DOHH2 (cell line): ENCODE measurements around the gene ABI2.
"Not testable (repeated sequence)": the region's sequence is repeated elsewhere in the genome, so short reads cannot be mapped to it uniquely, and the experiment has no call there.

ENCODE experiments used
- H3F3A ChIP-seq: fragments of 200-600 bp; sonication (generic), shearing (Covaris generic); 2 replicates; pipeline ENCODE4 v1.6.0; 2016; ENCODE audit warnings: antibody characterized with exemption, mild to moderate bottlenecking; ENCODE audit not compliant: control insufficient read depth, insufficient read depth
- H3K27ac ChIP-seq: fragments of 200-600 bp; sonication (generic); 2 replicates; pipeline ENCODE4 v1.5.1; 2014; ENCODE audit warnings: low read depth, mild to moderate bottlenecking, low read length, moderate library complexity
- H3K27me3 ChIP-seq: fragments of 200-600 bp; sonication (generic); 2 replicates; pipeline ENCODE4 v1.6.1; 2014; ENCODE audit warnings: mild to moderate bottlenecking, low read length, mixed read lengths; ENCODE audit not compliant: control insufficient read depth
- H3K36me3 ChIP-seq: fragments of 200-600 bp; sonication (generic); 2 replicates; pipeline ENCODE4 v1.6.1; 2014; ENCODE audit warnings: mild to moderate bottlenecking, low read length, moderate library complexity, mixed read lengths; ENCODE audit not compliant: control insufficient read depth
- H3K4me1 ChIP-seq: fragments of 200-600 bp; sonication (generic); 2 replicates; pipeline ENCODE4 v1.6.1; 2014; ENCODE audit warnings: mild to moderate bottlenecking, low read length, mixed read lengths; ENCODE audit not compliant: control insufficient read depth
- H3K4me2 ChIP-seq: fragments of 200-600 bp; sonication (generic); 2 replicates; pipeline ENCODE4 v1.6.0; 2014; ENCODE audit warnings: mild to moderate bottlenecking, low read length, moderate library complexity
- H3K4me3 ChIP-seq: fragments of 200-600 bp; sonication (generic); 2 replicates; pipeline ENCODE4 v1.5.1; 2014; ENCODE audit warnings: mild to moderate bottlenecking, low read length, mixed read lengths
- H3K79me2 ChIP-seq: fragments of 200-600 bp; sonication (generic); 2 replicates; pipeline ENCODE4 v1.6.1; 2014; ENCODE audit warnings: mild to moderate bottlenecking, low read length, mixed read lengths; ENCODE audit not compliant: control insufficient read depth
- H3K9me2 ChIP-seq: fragments of 200-600 bp; sonication (generic); replicated peaks from 2 replicates; pipeline ENCODE4 v1.6.1; 2014; ENCODE audit warnings: mild to moderate bottlenecking, low read length, mixed read lengths; ENCODE audit not compliant: control insufficient read depth
- H3K9me3 ChIP-seq: fragments of 200-600 bp; sonication (generic); 2 replicates; pipeline ENCODE4 v1.6.1; 2014; ENCODE audit warnings: antibody characterized with exemption, low read length, mixed read lengths; ENCODE audit not compliant: control insufficient read depth, insufficient read depth
- H4K20me1 ChIP-seq: fragments of 200-600 bp; sonication (generic); 2 replicates; pipeline ENCODE4 v1.6.0; 2014; ENCODE audit warnings: low read depth, mild to moderate bottlenecking, antibody characterized with exemption, low read length, moderate library complexity; ENCODE audit not compliant: control insufficient read depth, insufficient read depth
- CTCF ChIP-seq: fragments of 200-600 bp; sonication (generic); IDR thresholded peaks from one replicate; pipeline ENCODE4 v1.5.1; 2014; ENCODE audit warnings: antibody characterized with exemption, mild to moderate bottlenecking, low read depth, low read length; ENCODE audit not compliant: poor library complexity, severe bottlenecking
- EZH2phosphoT487 ChIP-seq: fragments of 200-600 bp; sonication (generic); IDR thresholded peaks from 2 replicates; pipeline ENCODE4 v1.6.1; 2017; ENCODE audit warnings: borderline replicate concordance, mild to moderate bottlenecking, antibody characterized with exemption, low read length, moderate library complexity, mixed read lengths

The ABI2 gene

GRCh38 chr2:203376173-203376572 lies 48.0 kb downstream of the ABI2 start:
- peaks cover 3% of the 10 kb centered on the region; the same call in 1 of the 2 replicates for H3K36me3 ChIP-seq
- no peak overlapping the region for H3K4me2 ChIP-seq
- no peaks in the 10 kb centered on the region for H3K79me2 ChIP-seq
- no peak overlapping the region for H3K4me3 ChIP-seq
- no peaks in the 10 kb centered on the region for H3K4me1 ChIP-seq
- H4K20me1 ChIP-seq, result no peaks in the 10 kb centered on the region
- H3K9me2 ChIP-seq, result no peaks in the 10 kb centered on the region
- no peaks in the 10 kb centered on the region for H3F3A ChIP-seq
- no peak overlapping the region for H3K27ac ChIP-seq
- TF ChIP-seq CTCF (peak; percentile 23), EZH2phosphoT487 (no peak)
- no peaks in the 10 kb centered on the region for H3K9me3 ChIP-seq
- no peaks in the 10 kb centered on the region for H3K27me3 ChIP-seq

GRCh38 chr2:203379156-203379555 lies 51.0 kb downstream of the ABI2 start:
- no peak for TF ChIP-seq EZH2phosphoT487
- no peak for TF ChIP-seq CTCF
- no peaks in the 10 kb centered on the region for H3K9me3 ChIP-seq

GRCh38 chr2:203383038-203383437 lies 54.8 kb downstream of the ABI2 start:
- Histone ChIP-seq H3K79me2 (no peaks in the 10 kb centered on the region), H4K20me1 (no peaks in the 10 kb centered on the region), H3K27me3 (no peaks in the 10 kb centered on the region), H3F3A (no peaks in the 10 kb centered on the region), H3K4me2 (no peak overlapping the region), H3K9me2 (no peaks in the 10 kb centered on the region), H3K4me1 (no peaks in the 10 kb centered on the region), H3K27ac (no peak overlapping the region), H3K36me3 (peaks cover 3% of the 10 kb centered on the region; the same call in 1 of the 2 replicates), H3K4me3 (no peak overlapping the region), H3K9me3 (no peaks in the 10 kb centered on the region)
- no peak for TF ChIP-seq CTCF
- no peak for TF ChIP-seq EZH2phosphoT487

More at GRCh38 chr2:203379156-203379555, 51.0 kb downstream of the ABI2 start:
- Histone ChIP-seq H3K9me2 (no peaks in the 10 kb centered on the region), H3F3A (no peaks in the 10 kb centered on the region), H3K36me3 (peaks cover 5% of the 10 kb centered on the region; the same call in 1 of the 2 replicates), H3K27ac (no peak overlapping the region), H3K79me2 (no peaks in the 10 kb centered on the region), H3K4me3 (no peak overlapping the region), H4K20me1 (no peaks in the 10 kb centered on the region), H3K4me1 (no peaks in the 10 kb centered on the region), H3K27me3 (no peaks in the 10 kb centered on the region), H3K4me2 (no peak overlapping the region)

GRCh38 chr2:203388153-203388552 lies 60.0 kb downstream of the ABI2 start:
- H3K36me3 ChIP-seq, H3K9me2 ChIP-seq, H3K4me3 ChIP-seq, H3K27me3 ChIP-seq, H4K20me1 ChIP-seq, H3F3A ChIP-seq, H3K79me2 ChIP-seq, H3K4me2 ChIP-seq, H3K27ac ChIP-seq, H3K4me1 ChIP-seq, H3K9me3 ChIP-seq: not testable (repeated sequence)
